ENCODE data around the gene AJM1.
"Not testable (repeated sequence)": the region's sequence is repeated elsewhere in the genome, so short reads cannot be mapped to it uniquely, and the experiment has no call there.

AJM1 gene

GRCh38 chr9:136829981-136830885 lies 12.0 kb upstream of the AJM1 start:
- no peak for DNase-seq (ENCODE audit: low spot score)

DNA sequence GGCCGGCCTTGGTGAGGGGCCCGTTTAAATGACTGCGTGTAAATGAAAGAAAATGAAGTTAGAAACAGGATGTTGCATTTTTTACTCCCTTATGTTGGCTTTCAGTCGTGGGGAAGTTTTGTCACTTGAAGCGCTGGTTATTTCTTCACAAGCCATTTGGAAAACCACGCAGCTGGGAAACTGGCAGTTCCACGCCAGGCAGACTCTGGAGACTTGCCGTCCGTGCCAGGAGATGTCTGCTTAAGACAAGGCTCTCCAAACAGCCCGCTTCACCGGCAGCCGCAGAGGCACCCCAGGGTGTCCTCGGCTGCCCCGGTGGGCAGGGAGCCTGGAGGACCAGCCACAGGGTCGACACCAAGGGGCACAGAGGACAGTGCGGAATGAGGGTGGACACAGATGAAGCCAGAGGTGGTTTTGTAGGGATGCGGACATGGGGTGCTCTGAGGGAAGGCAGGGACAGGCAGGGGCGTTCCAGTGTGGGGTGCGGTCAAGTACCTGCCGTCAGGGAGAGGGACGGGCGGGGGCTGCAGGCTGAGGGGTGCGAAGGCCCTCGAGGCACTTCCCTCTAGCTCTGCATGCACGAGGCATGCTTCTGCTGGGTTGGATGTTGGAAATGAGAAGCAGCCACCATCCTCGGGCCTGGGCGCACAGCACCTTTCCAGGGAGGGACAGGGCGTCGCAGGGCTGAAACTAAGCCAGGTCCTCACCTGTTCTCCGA lies 11.1 kb upstream of the AJM1 start:
- no peak for DNase-seq (ENCODE audit: low spot score)
- TF ChIP-seq, protein P1, sequence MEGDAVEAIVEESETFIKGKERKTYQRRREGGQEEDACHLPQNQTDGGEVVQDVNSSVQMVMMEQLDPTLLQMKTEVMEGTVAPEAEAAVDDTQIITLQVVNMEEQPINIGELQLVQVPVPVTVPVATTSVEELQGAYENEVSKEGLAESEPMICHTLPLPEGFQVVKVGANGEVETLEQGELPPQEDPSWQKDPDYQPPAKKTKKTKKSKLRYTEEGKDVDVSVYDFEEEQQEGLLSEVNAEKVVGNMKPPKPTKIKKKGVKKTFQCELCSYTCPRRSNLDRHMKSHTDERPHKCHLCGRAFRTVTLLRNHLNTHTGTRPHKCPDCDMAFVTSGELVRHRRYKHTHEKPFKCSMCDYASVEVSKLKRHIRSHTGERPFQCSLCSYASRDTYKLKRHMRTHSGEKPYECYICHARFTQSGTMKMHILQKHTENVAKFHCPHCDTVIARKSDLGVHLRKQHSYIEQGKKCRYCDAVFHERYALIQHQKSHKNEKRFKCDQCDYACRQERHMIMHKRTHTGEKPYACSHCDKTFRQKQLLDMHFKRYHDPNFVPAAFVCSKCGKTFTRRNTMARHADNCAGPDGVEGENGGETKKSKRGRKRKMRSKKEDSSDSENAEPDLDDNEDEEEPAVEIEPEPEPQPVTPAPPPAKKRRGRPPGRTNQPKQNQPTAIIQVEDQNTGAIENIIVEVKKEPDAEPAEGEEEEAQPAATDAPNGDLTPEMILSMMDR (IDR thresholded peaks at IDR 0.05; ENCODE audit: extremely low read depth, missing control alignments): no peak

More at GRCh38 chr9:136829981-136830885, 12.0 kb upstream of the AJM1 start:
- TF ChIP-seq, protein P1 (IDR thresholded peaks at IDR 0.05; ENCODE audit: extremely low read depth, missing control alignments): no peak

- no peak for DNase-seq (ENCODE audit: low spot score)
- TF ChIP-seq, protein P1 (IDR thresholded peaks at IDR 0.05; ENCODE audit: extremely low read depth, missing control alignments): no peak
Measured at GRCh38 chr9:136831720-136832104, 10.6 kb upstream of the AJM1 start.

DNA sequence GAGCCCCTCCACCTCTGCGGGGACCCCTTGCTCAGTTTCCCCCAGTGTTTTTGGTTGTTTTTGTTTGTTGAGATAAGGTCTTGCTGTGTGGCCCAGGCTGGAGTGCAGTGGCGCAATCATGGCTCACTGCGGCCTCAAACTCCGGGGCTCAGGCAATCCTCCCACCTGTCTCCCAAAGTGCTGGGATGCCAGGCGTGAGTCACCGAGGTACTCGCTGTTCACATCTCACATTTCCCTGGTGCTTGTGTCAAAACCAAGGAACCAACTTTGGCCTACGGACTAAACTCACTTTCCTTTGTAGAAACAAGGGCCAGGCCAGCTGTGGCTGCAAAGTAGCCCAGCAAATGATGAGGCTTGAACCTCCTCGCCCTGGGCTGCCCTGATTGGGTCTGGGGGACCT lies 9.7 kb upstream of the AJM1 start:
- TF ChIP-seq, protein P1 (IDR thresholded peaks at IDR 0.05; ENCODE audit: extremely low read depth, missing control alignments): no peak
- DNase-seq (ENCODE audit: low spot score): no peak

GRCh38 chr9:136833381-136834048 lies 8.8 kb upstream of the AJM1 start:
- DNase-seq (ENCODE audit: low spot score): not testable (repeated sequence)

DNA sequence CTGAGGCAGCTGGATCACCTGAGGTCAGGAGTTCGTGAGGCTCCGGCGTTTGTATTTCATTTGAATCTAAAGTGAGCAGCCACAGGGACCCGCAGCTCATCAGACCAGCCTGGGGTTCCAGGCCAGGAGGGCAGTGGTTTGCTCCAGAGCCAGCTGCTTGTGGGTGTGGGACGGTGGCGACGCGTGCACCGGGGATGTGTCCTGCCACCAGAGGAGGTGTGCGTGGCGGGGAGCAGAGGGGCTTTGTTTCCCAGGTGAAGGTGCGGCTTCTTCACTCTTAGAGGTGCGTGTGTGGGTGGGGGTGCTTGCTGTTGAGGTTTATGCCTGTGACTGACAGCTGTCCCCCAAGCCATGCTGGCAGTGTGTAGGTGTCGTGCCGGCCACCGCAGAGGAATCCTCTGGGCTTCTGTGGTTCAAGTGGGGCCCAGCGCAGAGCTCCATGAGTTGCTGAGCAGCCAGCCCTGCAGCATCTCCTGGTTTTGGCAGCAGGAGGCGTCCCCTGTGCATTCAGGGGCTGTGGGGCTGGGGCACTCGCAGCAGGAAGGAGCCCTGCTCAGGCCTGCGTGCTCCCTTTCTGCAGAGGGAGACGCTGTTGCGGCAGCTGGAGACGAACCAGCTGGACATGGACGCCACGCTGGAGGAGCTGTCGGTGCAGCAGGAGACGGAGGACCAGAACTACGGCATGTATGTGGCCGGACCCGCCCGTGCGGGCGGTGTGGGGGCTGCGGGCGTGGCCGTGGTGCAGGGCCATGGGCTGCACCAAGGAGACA lies 6.9 kb upstream of the AJM1 start:
- no peak for DNase-seq (ENCODE audit: low spot score)
- TF ChIP-seq, protein P1 (IDR thresholded peaks at IDR 0.05; ENCODE audit: extremely low read depth, missing control alignments): no peak
